Measurements from ENCODE around the gene CEP97. TPM values are rescaled to one million over a fixed set of nuclear protein-coding genes. Genes with fewer than 3 reads are reported as not detected.
"Not testable (repeated sequence)": the region's sequence is repeated elsewhere in the genome, so short reads cannot be mapped to it uniquely, and the experiment has no call there.

CEP97 gene
- total RNA-seq, 3 donors from 2014 or later (not counting 1 experiment from before 2014, with no cell fraction given): 8.5 to 11.0 (median 9.4) TPM

DNA sequence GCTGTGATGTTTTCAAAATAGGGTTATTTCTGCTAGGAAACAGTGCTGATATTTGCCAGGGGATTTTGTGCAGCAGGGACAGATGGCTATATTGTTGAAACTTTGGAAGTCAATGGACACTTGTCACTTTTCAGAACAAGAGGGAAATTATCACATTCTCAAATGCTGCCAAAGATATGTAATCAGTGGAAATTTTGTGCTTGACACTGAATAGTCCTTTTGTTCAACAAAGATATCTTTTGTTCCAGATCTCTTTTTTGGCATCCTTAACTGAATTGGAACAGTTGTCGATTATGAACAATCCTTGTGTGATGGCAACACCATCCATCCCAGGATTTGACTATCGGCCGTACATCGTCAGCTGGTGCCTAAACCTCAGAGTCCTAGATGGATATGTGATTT is 7.8 kb downstream of the CEP97 start:
- Histone ChIP-seq H3K4me1 (ENCODE audit: control insufficient read depth, insufficient read depth, low read length) (no peaks in the 10 kb centered on the region), H3K4me3 (ENCODE audit: low read length) (no peak overlapping the region), H3K9me3 (ENCODE audit: control insufficient read depth, insufficient read depth, low read length) (no peaks in the 10 kb centered on the region), H3K27me3 (ENCODE audit: control insufficient read depth, insufficient read depth, low read length) (no peaks in the 10 kb centered on the region), H3K27ac (ENCODE audit: low read length) (no peak overlapping the region), H3K36me3 (ENCODE audit: control insufficient read depth, insufficient read depth, low read length) (peaks cover 41% of the 10 kb centered on the region)
- H3K27me3 Mint-ChIP-seq (ENCODE audit: low read depth in 2 of 2): no peaks in the 10 kb centered on the region
- intact Hi-C loops (cut with micrococcal nuclease): no loop called here
- DNase-seq (no peak), ATAC-seq (no peak)
- H3K4me1 Mint-ChIP-seq: no peaks in the 10 kb centered on the region
- 100% methylated on average over 4 of the region's 4 CpGs for whole genome bisulfite sequencing (ENCODE audit: insufficient coverage)
- no peaks in the 10 kb centered on the region for H3K9me3 Mint-ChIP-seq
- no peak overlapping the region for H3K4me3 Mint-ChIP-seq
- peaks cover 16% of the 10 kb centered on the region for H3K36me3 Mint-ChIP-seq
- TF ChIP-seq, protein P1, sequence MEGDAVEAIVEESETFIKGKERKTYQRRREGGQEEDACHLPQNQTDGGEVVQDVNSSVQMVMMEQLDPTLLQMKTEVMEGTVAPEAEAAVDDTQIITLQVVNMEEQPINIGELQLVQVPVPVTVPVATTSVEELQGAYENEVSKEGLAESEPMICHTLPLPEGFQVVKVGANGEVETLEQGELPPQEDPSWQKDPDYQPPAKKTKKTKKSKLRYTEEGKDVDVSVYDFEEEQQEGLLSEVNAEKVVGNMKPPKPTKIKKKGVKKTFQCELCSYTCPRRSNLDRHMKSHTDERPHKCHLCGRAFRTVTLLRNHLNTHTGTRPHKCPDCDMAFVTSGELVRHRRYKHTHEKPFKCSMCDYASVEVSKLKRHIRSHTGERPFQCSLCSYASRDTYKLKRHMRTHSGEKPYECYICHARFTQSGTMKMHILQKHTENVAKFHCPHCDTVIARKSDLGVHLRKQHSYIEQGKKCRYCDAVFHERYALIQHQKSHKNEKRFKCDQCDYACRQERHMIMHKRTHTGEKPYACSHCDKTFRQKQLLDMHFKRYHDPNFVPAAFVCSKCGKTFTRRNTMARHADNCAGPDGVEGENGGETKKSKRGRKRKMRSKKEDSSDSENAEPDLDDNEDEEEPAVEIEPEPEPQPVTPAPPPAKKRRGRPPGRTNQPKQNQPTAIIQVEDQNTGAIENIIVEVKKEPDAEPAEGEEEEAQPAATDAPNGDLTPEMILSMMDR (IDR thresholded peaks at IDR 0.05): no peak
- H3K27ac Mint-ChIP-seq: no peak overlapping the region

DNA sequence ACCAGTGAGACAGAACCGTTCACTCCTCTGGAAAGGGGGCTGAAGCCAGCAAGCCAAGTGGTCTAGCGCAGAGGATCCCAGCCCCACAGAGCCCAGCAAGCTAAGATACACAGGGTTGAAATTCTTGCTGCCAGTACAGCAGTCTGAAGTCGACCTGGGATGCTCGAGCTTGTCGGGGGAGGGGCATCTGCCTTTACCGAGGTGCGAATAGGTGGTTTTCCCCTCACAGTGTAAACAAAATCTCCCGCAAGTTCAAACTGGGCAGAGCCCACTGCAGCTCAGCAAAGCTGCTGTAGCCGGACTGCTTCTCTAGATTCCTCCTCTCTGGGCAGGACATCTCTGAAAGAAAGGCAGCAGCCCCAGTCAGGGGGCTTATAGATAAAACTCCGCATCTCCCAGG is 11.4 kb downstream of the CEP97 start:
- H3K9me3 ChIP-seq (ENCODE audit: control insufficient read depth, insufficient read depth, low read length): no peaks in the 10 kb centered on the region
- no peak for ATAC-seq
- intact Hi-C loops (cut with micrococcal nuclease): no loop called here
- H3K4me1 ChIP-seq (ENCODE audit: control insufficient read depth, insufficient read depth, low read length): no peaks in the 10 kb centered on the region
- TF ChIP-seq, protein P1 (IDR thresholded peaks at IDR 0.05): no peak
- H3K36me3 Mint-ChIP-seq: peaks cover 16% of the 10 kb centered on the region
- H3K4me3 ChIP-seq (ENCODE audit: low read length): no peak overlapping the region
- H3K27ac ChIP-seq (ENCODE audit: low read length): no peak overlapping the region
- H3K36me3 ChIP-seq (ENCODE audit: control insufficient read depth, insufficient read depth, low read length): peaks cover 33% of the 10 kb centered on the region
- 93% methylated on average over 10 of the region's 10 CpGs for WGBS (ENCODE audit: insufficient coverage)
- no peaks in the 10 kb centered on the region for H3K4me1 Mint-ChIP-seq
- no peak overlapping the region for H3K4me3 Mint-ChIP-seq
- H3K9me3 Mint-ChIP-seq: no peaks in the 10 kb centered on the region
- no peaks in the 10 kb centered on the region for H3K27me3 Mint-ChIP-seq (ENCODE audit: low read depth in 2 of 2)
- H3K27ac Mint-ChIP-seq: no peak overlapping the region
- peak in 1 of 2 donors; percentile 33 for DNase-seq
- H3K27me3 ChIP-seq (ENCODE audit: control insufficient read depth, insufficient read depth, low read length): no peaks in the 10 kb centered on the region

DNA sequence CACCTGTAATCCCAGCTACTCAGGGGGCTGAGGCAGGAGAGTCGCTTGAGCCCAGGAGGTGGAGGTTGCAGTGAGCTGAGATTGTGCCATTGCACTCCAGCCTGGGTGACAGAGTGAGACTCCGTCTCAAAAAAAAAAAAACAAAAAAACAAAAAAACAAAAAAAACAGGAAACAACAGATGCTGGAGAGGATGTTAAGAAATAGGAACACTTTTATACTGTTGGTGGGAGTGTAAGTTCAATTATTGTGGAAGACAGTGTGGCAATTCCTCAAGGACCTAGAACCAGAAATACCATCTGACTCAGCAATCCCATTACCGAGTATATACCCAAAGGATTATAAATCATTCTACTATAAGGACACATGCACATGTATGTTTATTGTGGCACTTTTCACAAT is 17.5 kb downstream of the CEP97 start:
- intact Hi-C loops (cut with micrococcal nuclease); H3K4me1 ChIP-seq (ENCODE audit: control insufficient read depth, insufficient read depth, low read length); H3K9me3 ChIP-seq (ENCODE audit: control insufficient read depth, insufficient read depth, low read length); H3K27ac Mint-ChIP-seq; H3K4me3 Mint-ChIP-seq; H3K36me3 Mint-ChIP-seq; DNase-seq; H3K4me1 Mint-ChIP-seq; H3K27ac ChIP-seq (ENCODE audit: low read length); H3K27me3 ChIP-seq (ENCODE audit: control insufficient read depth, insufficient read depth, low read length); H3K4me3 ChIP-seq (ENCODE audit: low read length); ATAC-seq; H3K36me3 ChIP-seq (ENCODE audit: control insufficient read depth, insufficient read depth, low read length); H3K9me3 Mint-ChIP-seq; H3K27me3 Mint-ChIP-seq (ENCODE audit: low read depth in 2 of 2): not testable (repeated sequence)
- 100% methylated on average over 1 of the region's 3 CpGs for WGBS (ENCODE audit: insufficient coverage)

DNA sequence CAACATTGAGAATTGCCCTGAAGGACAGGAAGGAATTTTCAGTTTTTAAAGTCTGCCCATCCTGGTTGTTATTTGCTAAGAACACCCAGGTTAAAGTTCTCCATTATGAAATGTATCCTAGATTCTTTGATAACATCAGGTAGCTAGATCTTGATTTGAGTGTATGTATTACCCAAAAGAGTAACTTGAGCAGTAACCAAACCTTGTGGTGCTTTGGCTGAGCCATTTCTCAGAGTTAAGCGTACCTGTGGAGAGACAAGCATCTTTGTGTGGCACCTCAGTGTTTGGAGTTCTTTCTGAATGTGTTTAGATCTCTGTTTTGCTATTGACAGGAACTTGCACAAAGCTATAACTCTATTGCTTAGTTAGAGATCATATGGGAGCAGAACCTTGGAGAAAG is 20.4 kb downstream of the CEP97 start:
- Histone ChIP-seq H3K4me1 (ENCODE audit: control insufficient read depth, insufficient read depth, low read length) (no peaks in the 10 kb centered on the region), H3K36me3 (ENCODE audit: control insufficient read depth, insufficient read depth, low read length) (no peaks in the 10 kb centered on the region), H3K27me3 (ENCODE audit: control insufficient read depth, insufficient read depth, low read length) (no peaks in the 10 kb centered on the region), H3K4me3 (ENCODE audit: low read length) (no peak overlapping the region), H3K27ac (ENCODE audit: low read length) (no peak overlapping the region), H3K9me3 (ENCODE audit: control insufficient read depth, insufficient read depth, low read length) (no peaks in the 10 kb centered on the region)
- H3K36me3 Mint-ChIP-seq: no peaks in the 10 kb centered on the region
- no peak overlapping the region for H3K4me3 Mint-ChIP-seq
- H3K9me3 Mint-ChIP-seq: peaks cover 0 to 2% of the 10 kb centered on the region in 2 donors
- DNase-seq (no peak), ATAC-seq (no peak)
- peak overlapping the region in 1 of 2 donors; percentile 31 for H3K27ac Mint-ChIP-seq
- no peaks in the 10 kb centered on the region for H3K27me3 Mint-ChIP-seq (ENCODE audit: low read depth in 2 of 2)
- WGBS (ENCODE audit: insufficient coverage): 100% methylated on average over 1 of the region's 1 CpG
- intact Hi-C loops (cut with micrococcal nuclease): no loop called here
- H3K4me1 Mint-ChIP-seq: no peaks in the 10 kb centered on the region
- TF ChIP-seq, protein P1 (IDR thresholded peaks at IDR 0.05): no peak

DNA sequence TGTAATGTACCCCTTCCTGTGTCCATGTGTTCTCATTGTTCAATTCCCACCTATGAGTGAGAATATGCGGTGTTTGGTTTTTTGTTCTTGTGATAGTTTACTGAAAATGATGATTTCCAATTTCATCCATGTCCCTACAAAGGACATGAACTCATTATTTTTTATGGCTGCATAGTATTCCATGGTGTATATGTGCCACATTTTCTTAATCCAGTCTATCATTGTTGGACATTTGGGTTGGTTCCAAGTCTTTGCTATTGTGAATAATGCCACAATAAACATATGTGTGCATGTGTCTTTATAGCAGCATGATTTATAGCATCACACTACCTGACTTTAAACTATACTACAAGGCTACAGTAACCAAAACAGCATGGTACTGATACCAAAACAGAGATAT is 21.5 kb downstream of the CEP97 start:
- H3K4me1 ChIP-seq (ENCODE audit: control insufficient read depth, insufficient read depth, low read length); intact Hi-C loops (cut with micrococcal nuclease); H3K27ac ChIP-seq (ENCODE audit: low read length); H3K4me1 Mint-ChIP-seq; DNase-seq; H3K9me3 ChIP-seq (ENCODE audit: control insufficient read depth, insufficient read depth, low read length); H3K4me3 Mint-ChIP-seq; H3K27ac Mint-ChIP-seq; H3K4me3 ChIP-seq (ENCODE audit: low read length); ATAC-seq; H3K27me3 Mint-ChIP-seq (ENCODE audit: low read depth in 2 of 2); H3K36me3 ChIP-seq (ENCODE audit: control insufficient read depth, insufficient read depth, low read length); H3K36me3 Mint-ChIP-seq; H3K27me3 ChIP-seq (ENCODE audit: control insufficient read depth, insufficient read depth, low read length); H3K9me3 Mint-ChIP-seq: not testable (repeated sequence)
- no CpG with 5 or more reads among the region's 1 CpG for WGBS (ENCODE audit: insufficient coverage)

DNA sequence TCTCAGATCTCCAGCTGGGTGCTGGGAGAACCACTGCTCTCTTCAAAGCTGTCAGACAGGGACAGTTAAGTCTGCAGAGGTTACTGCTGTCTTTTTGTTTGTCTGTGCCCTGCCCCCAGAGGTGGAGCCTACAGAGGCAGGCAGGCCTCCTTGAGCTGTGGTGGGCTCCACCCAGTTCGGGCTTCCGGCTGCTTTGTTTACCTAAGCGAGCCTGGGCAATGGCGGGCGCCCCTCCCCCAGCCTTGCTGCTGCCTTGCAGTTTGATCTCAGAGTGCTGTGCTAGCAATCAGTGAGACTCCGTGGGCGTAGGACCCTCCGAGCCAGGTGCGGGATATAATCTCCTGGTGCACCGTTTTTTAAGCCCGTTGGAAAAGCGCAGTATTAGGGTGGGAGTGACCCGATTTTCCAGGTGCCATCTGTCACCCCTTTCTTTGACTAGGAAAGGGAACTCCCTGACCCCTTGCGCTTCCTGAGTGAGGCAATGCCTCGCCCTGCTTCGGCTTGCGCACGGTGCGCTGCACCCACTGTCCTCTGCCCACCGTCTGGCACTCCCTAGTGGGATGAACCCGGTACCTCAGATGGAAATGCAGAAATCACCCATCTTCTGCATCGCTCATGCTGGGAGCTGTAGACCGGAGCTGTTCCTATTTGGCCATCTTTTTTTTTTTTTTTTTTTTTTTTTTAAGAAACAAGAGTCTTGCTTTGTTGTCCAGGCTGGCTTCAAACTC is 29.1 kb downstream of the CEP97 start:
- WGBS (ENCODE audit: insufficient coverage): 99% methylated on average over 10 of the region's 23 CpGs
- not testable (repeated sequence) for H3K4me3 Mint-ChIP-seq
- DNase-seq: peak in 1 of 2 donors; percentile 23

More for the DNA sequence above, 29.1 kb downstream of the CEP97 start:
- H3K36me3 Mint-ChIP-seq: peaks cover 12% of the 10 kb centered on the region
- H3K27me3 Mint-ChIP-seq (ENCODE audit: low read depth in 2 of 2); H3K27ac Mint-ChIP-seq; H3K27me3 ChIP-seq (ENCODE audit: control insufficient read depth, insufficient read depth, low read length); ATAC-seq; H3K4me3 ChIP-seq (ENCODE audit: low read length); H3K4me1 Mint-ChIP-seq; H3K4me1 ChIP-seq (ENCODE audit: control insufficient read depth, insufficient read depth, low read length); intact Hi-C loops (cut with micrococcal nuclease); H3K9me3 Mint-ChIP-seq; H3K9me3 ChIP-seq (ENCODE audit: control insufficient read depth, insufficient read depth, low read length); H3K27ac ChIP-seq (ENCODE audit: low read length): not testable (repeated sequence)
- H3K36me3 ChIP-seq (ENCODE audit: control insufficient read depth, insufficient read depth, low read length): peaks cover 21% of the 10 kb centered on the region

All from natural killer cell (primary cell).